IMR-90 (cell line): Measurements from ENCODE around the gene C10orf95. TPM values are rescaled to one million over a fixed set of nuclear protein-coding genes. Genes with fewer than 3 reads are reported as not detected.

Experiments used
- ATAC-seq: fragments of 200-7000 bp; cut with Tn5 transposase; 2 replicates; pipeline ENCODE4 v1.9.1; 2020; ENCODE audit warnings: low read depth, mild to moderate bottlenecking, moderate library complexity
- BruUV-seq: library from RNA; stranded (reverse); fragments of 400-500 nt; replicated peaks from 2 replicates; lab custom pipeline; 2021; lab: Mats Ljungman, UMichigan
- CTCF ChIA-PET: fragments of 300-600 bp; formaldehyde crosslinking; extraction: SDS; loops from one replicate; lab custom pipeline; 2021; ENCODE audit warnings: antibody characterized with exemption; lab: Yijun Ruan, JAX
- POLR2A ChIA-PET: fragments of 300-600 bp; sonication (Branson Sonifier 250); formaldehyde crosslinking; loops from one replicate; lab custom pipeline; 2022; ENCODE audit warnings: antibody characterized with exemption; ENCODE audit not compliant: unreplicated experiment; lab: Charles Lee
- DNase-seq: peaks from one replicate; pipeline ENCODE4 v3.0.0; 2013
- H2AFZ ChIP-seq: replicated peaks from 2 replicates; pipeline ENCODE3; 2013; ENCODE audit warnings: low read length, mild to moderate bottlenecking; ENCODE audit not compliant: poor library complexity
- H2AK5ac ChIP-seq: 2 replicates; pipeline ENCODE4 v1.6.1; 2013; ENCODE audit warnings: low read depth, low read length, inconsistent platforms
- H2AK9ac ChIP-seq: replicated peaks from 2 replicates; pipeline ENCODE3; 2013; ENCODE audit warnings: mild to moderate bottlenecking, low read depth, low read length, moderate library complexity; ENCODE audit not compliant: poor library complexity
- H2BK120ac ChIP-seq: 2 replicates; pipeline ENCODE4 v1.6.1; 2013; ENCODE audit warnings: low read depth, low read length, inconsistent platforms
- H2BK15ac ChIP-seq: 3 replicates; pipeline ENCODE4 v1.6.1; 2013; ENCODE audit warnings: low read depth, low read length, inconsistent platforms
- H2BK20ac ChIP-seq: 2 replicates; pipeline ENCODE4 v1.6.1; 2013; ENCODE audit warnings: low read depth, mild to moderate bottlenecking, inconsistent platforms, low read length, moderate library complexity
- H2BK5ac ChIP-seq: 2 replicates; pipeline ENCODE4 v1.6.1; 2013; ENCODE audit warnings: mild to moderate bottlenecking, low read depth, low read length, inconsistent platforms; ENCODE audit not compliant: poor library complexity, severe bottlenecking
- H3K14ac ChIP-seq: replicated peaks from 2 replicates; pipeline ENCODE4 v1.6.1; 2013; ENCODE audit warnings: low read depth, low read length, inconsistent platforms
- H3K18ac ChIP-seq: 2 replicates; pipeline ENCODE4 v1.6.1; 2013; ENCODE audit warnings: low read depth, low read length, control low read depth
- H3K23ac ChIP-seq: 2 replicates; pipeline ENCODE4 v1.6.1; 2013; ENCODE audit warnings: low read depth, low read length, inconsistent platforms
- H3K27ac ChIP-seq: 2 replicates; pipeline ENCODE4 v1.5.1; 2013; ENCODE audit warnings: mild to moderate bottlenecking, control low read depth, low read length; ENCODE audit not compliant: insufficient read depth
- H3K27me3 ChIP-seq: 2 replicates; pipeline ENCODE4 v1.6.1; 2013; ENCODE audit warnings: low read length; ENCODE audit not compliant: control insufficient read depth, insufficient read depth
- H3K36me3 ChIP-seq: 2 replicates; pipeline ENCODE4 v1.6.1; 2013; ENCODE audit warnings: low read length, mixed read lengths; ENCODE audit not compliant: control insufficient read depth, insufficient read depth
- H3K4ac ChIP-seq: 2 replicates; pipeline ENCODE4 v1.6.1; 2013; ENCODE audit warnings: low read depth, low read length, inconsistent platforms
- H3K4me1 ChIP-seq: 2 replicates; pipeline ENCODE4 v1.6.1; 2013; ENCODE audit warnings: low read length, mixed read lengths; ENCODE audit not compliant: control insufficient read depth, insufficient read depth
- H3K4me2 ChIP-seq: 2 replicates; pipeline ENCODE4 v1.6.1; 2013; ENCODE audit warnings: low read depth, mild to moderate bottlenecking, control low read depth, low read length, moderate library complexity
- H3K4me3 ChIP-seq: 2 replicates; pipeline ENCODE4 v1.5.1; 2013; ENCODE audit warnings: low read depth, mild to moderate bottlenecking, control low read depth, low read length, moderate library complexity; ENCODE audit not compliant: insufficient read depth
- H3K56ac ChIP-seq: 2 replicates; pipeline ENCODE4 v1.6.1; 2013; ENCODE audit warnings: low read length, inconsistent platforms; ENCODE audit not compliant: insufficient read depth; ENCODE audit errors: extremely low read depth
- H3K79me1 ChIP-seq, 2 experiments: 2 replicates each; pipeline ENCODE4 v1.6.1; 2013; ENCODE audit warnings: low read length in 2 of 2, inconsistent platforms in 1 of 2, low read depth in 1 of 2
- H3K9ac ChIP-seq: 2 replicates; pipeline ENCODE4 v1.6.1; 2013; ENCODE audit warnings: low read depth, low read length, control low read depth
- H3K9me1 ChIP-seq: 2 replicates; pipeline ENCODE4 v1.6.1; 2013; ENCODE audit warnings: low read length, inconsistent platforms; ENCODE audit not compliant: insufficient read depth
- H3K9me3 ChIP-seq: 2 replicates; pipeline ENCODE4 v1.6.1; 2013; ENCODE audit warnings: low read length; ENCODE audit not compliant: control insufficient read depth, insufficient read depth
- H4K20me1 ChIP-seq: 2 replicates; pipeline ENCODE4 v1.6.1; 2013; ENCODE audit warnings: low read length, inconsistent platforms; ENCODE audit not compliant: insufficient read depth
- H4K5ac ChIP-seq: 2 replicates; pipeline ENCODE4 v1.6.1; 2013; ENCODE audit warnings: mild to moderate bottlenecking, low read depth, low read length, control low read depth
- H4K8ac ChIP-seq, 2 experiments: 2 replicates each; pipeline ENCODE4 v1.6.1; 2013; ENCODE audit warnings: low read depth in 2 of 2, low read length in 2 of 2, control low read depth in 1 of 2, inconsistent platforms in 1 of 2
- H4K91ac ChIP-seq: 2 replicates; pipeline ENCODE4 v1.6.1; 2013; ENCODE audit warnings: low read depth, low read length, inconsistent platforms; ENCODE audit not compliant: insufficient read depth
- CHD1 ChIP-seq: IDR thresholded peaks from 2 replicates; pipeline ENCODE4 v1.6.1; 2012; ENCODE audit warnings: low read depth, low read length, improper control_type of control experiment
- CTCF ChIP-seq: conservative IDR thresholded peaks from 2 replicates; pipeline ENCODE4 v1.5.1; 2012; ENCODE audit warnings: mild to moderate bottlenecking, low read depth, low read length, improper control_type of control experiment
- MAFK ChIP-seq: IDR thresholded peaks from 2 replicates; pipeline ENCODE4 v1.6.1; 2012; ENCODE audit warnings: low read depth, low read length, improper control_type of control experiment
- RCOR1 ChIP-seq: IDR thresholded peaks from 2 replicates; pipeline ENCODE4 v1.6.1; 2012; ENCODE audit warnings: mild to moderate bottlenecking, low read length, improper control_type of control experiment; ENCODE audit not compliant: insufficient replicate concordance
- USF2 ChIP-seq: fragments of 150-350 bp; IDR thresholded peaks from 2 replicates; pipeline ENCODE4 v1.6.1; 2017; ENCODE audit warnings: mild to moderate bottlenecking, antibody characterized with exemption, low read length, low read depth
- WGBS, 2 experiments: methylation state at CpG; one replicate each; pipeline versions ENCODE4 v1.1.5 to v1.1.7; 2013; ENCODE audit warnings: missing lambda C conversion rate in 2 of 2; ENCODE audit not compliant: insufficient read length in 1 of 2; ENCODE audit errors: extremely low coverage in 2 of 2; 5-methylcytosine and 5-hydroxymethylcytosine counted together
- dilution Hi-C: fragments of 300-500 bp; cut with HindIII; formaldehyde crosslinking; loops from one replicate; pipeline ENCODE4 v1.14.3; 2018; ENCODE audit warnings: low sequenced_read_pairs; ENCODE audit not compliant: unreplicated experiment
- in situ Hi-C: fragments of 300-500 bp; cut with MboI; formaldehyde crosslinking; loops from 3 replicates; pipeline ENCODE4 v1.14.3; 2019; ENCODE audit warnings: low sequenced_read_pairs, inconsistent platforms, mixed read lengths
- intact Hi-C: fragments of 100-400 bp; cut with micrococcal nuclease; formaldehyde crosslinking; loops from 2 replicates; pipeline ENCODE4 v1.10.0; 2022
- polyA plus RNA-seq, 3 experiments: library from polyadenylated mRNA; depleted of rRNA; stranded (reverse); fragments of >200 nt; gene quantifications; 2 replicates each; pipeline ENCODE4 v1.2.3, GENCODE V29; 2012; ENCODE audit warnings: low replicate concordance in 1 of 3
- total RNA-seq: library from RNA; depleted of rRNA; stranded (reverse); fragments of >200 nt; gene quantifications from 2 replicates; pipeline ENCODE4 v1.2.3, GENCODE V29; 2012

Gene C10orf95
- total and polyA plus RNA-seq, 2 of the 4 experiments (the other 2 are of a cell fraction): not detected

GRCh38 chr10:102409604-102410428, 41.5 kb downstream of the C10orf95 start:
- no peak overlapping the region for H2BK5ac ChIP-seq
- dilution Hi-C loops (no loop called here), intact Hi-C loops (no loop called here), in situ Hi-C loops (no loop called here)
- no peaks in the 10 kb centered on the region; the same call in 1 of the 2 replicates for H4K20me1 ChIP-seq
- H3K56ac ChIP-seq: no peak overlapping the region; the same call in 1 of the 2 replicates
- peak overlapping the region; percentile 80 for H3K4me3 ChIP-seq
- no TSS peak for BruUV-seq
- peak overlapping the region; percentile 41; the same call in 1 of the 2 replicates for H2BK20ac ChIP-seq
- H3K36me3 ChIP-seq: no peaks in the 10 kb centered on the region
- peak overlapping the region; percentile 20 for H3K9ac ChIP-seq
- peaks cover 11% of the 10 kb centered on the region; the same call in 1 of the 2 replicates for H3K9me1 ChIP-seq
- H2AK9ac ChIP-seq: peak overlapping the region; percentile 71
- TF ChIP-seq USF2 (no peak), RCOR1 (no peak), CTCF (no peak), MAFK (no peak), CHD1 (no peak)
- no peak overlapping the region; the same call in 1 of the 2 replicates for H2BK120ac ChIP-seq
- peak overlapping the region; percentile 52 for H3K4ac ChIP-seq
- no peak overlapping the region; the same call in 1 of the 2 replicates for H3K18ac ChIP-seq
- peak overlapping the region; percentile 83 for H2AK5ac ChIP-seq
- H3K79me1 ChIP-seq: peaks cover 0 to 4% of the 10 kb centered on the region in 2 experiments; a peak in 1 of 4 replicates
- ChIA-PET POLR2A (no interaction called here), CTCF (interaction anchor here (0.6 to 1.2 kb wide), 3 partner anchors 8 to 13 kb away, joined by 3 read pairs; no protein-coding TSS in a partner anchor)
- peaks cover 8% of the 10 kb centered on the region; the same call in 1 of the 2 replicates for H3K4me1 ChIP-seq
- 33% methylated on average over 6 of the region's 24 CpGs; no CpG with 5 or more reads in 1 of the 2 experiments for WGBS, 2 experiments
- peak overlapping the region; percentile 28; the same call in 1 of the 3 replicates for H2BK15ac ChIP-seq
- H3K4me2 ChIP-seq: peak overlapping the region; percentile 36
- H3K23ac ChIP-seq: peak overlapping the region; percentile 71
- DNase-seq (no peak), ATAC-seq (no peak)
- H3K27ac ChIP-seq: peak overlapping the region; percentile 8
- 0 out of 2 replicates have a peak overlapping the region, but pooled peaks have one; percentile 8 for H4K5ac ChIP-seq
- H4K91ac ChIP-seq: peak overlapping the region; percentile 49; the same call in 1 of the 2 replicates
- H3K14ac ChIP-seq: 0 out of 2 replicates have a peak overlapping the region, but pooled peaks have one; percentile 52
- H3K27me3 ChIP-seq: peaks cover 57% of the 10 kb centered on the region
- peak overlapping the region; percentile 23 to 66; a peak in 3 of 4 replicates for H4K8ac ChIP-seq
- peak overlapping the region; percentile 89 for H2AFZ ChIP-seq
- H3K9me3 ChIP-seq: no peaks in the 10 kb centered on the region
